GM06990 (cell line): ENCODE data around the gene UGT1A5.

ENCODE experiments used
- DNase-seq: peaks from one replicate; pipeline ENCODE4 v3.0.0-alpha.2; 2011; ENCODE audit not compliant: insufficient read length; ENCODE audit errors: extremely low read depth
- H3K27me3 ChIP-seq: replicated peaks from 2 replicates; pipeline ENCODE4 v1.6.0; 2011; ENCODE audit warnings: low read length; ENCODE audit not compliant: control insufficient read depth, insufficient read depth
- H3K36me3 ChIP-seq: 2 replicates; pipeline ENCODE4 v1.5.1; 2011; ENCODE audit warnings: low read length; ENCODE audit not compliant: control insufficient read depth, insufficient read depth
- H3K4me3 ChIP-seq: replicated peaks from 2 replicates; pipeline ENCODE4 v1.5.1; 2011; ENCODE audit warnings: low read depth, mild to moderate bottlenecking, control low read depth, low read length
- CTCF ChIP-seq: IDR thresholded peaks from 2 replicates; pipeline ENCODE4 v1.5.1; 2011; ENCODE audit warnings: low read length, control low read depth, mild to moderate bottlenecking, inconsistent platforms; ENCODE audit not compliant: insufficient read depth, poor library complexity, severe bottlenecking

Gene UGT1A5

GRCh38 chr2:233712611-233713261, at the start of gene UGT1A5:
Gene UGT1A5, plus strand, starts transcription at chr2:233712907. Its CDS starts 85 bp downstream, at chr2:233712992.
- no peak for DNase-seq
- no peak for TF ChIP-seq CTCF
- no peak within 1 kb of the TSS for H3K4me3 ChIP-seq
- H3K27me3 ChIP-seq = no peaks in the 10 kb centered on the region
- no peaks in the 10 kb centered on the region for H3K36me3 ChIP-seq

DNA sequence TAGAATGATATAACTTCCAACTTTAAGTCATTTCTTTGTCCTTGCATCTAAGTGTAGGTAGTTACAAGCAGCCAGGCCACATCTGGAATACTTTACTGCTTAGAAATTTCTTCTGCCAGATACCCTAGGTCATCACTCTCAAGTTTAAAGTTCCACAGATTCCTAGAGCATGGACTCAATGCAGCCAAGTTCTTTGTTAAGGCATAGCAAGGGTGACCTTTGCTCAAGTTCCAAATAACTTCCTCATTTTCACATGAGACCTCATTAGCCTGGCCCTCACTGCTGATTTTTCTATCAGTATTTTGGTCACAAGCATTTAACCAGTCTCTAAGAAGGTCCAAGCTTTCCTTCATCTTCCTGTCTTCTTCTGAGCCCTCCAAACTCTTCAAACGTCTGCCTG, 48.8 kb upstream of the UGT1A5 start:
- no peak for DNase-seq
- no peak for TF ChIP-seq CTCF
- Histone ChIP-seq H3K4me3 (no peak overlapping the region), H3K27me3 (no peaks in the 10 kb centered on the region), H3K36me3 (no peaks in the 10 kb centered on the region)

- H3K27me3 ChIP-seq = no peaks in the 10 kb centered on the region
- no peaks in the 10 kb centered on the region for H3K36me3 ChIP-seq
- no peak for DNase-seq
- H3K4me3 ChIP-seq = no peak overlapping the region
- TF ChIP-seq CTCF = no peak
Observed at GRCh38 chr2:233668605-233669260, 44.0 kb upstream of the UGT1A5 start.

GRCh38 chr2:233671290-233672161, 41.2 kb upstream of the UGT1A5 start, which contains the start of gene UGT1A9:
Gene UGT1A9, plus strand, starts transcription at chr2:233671898. Its CDS starts 37 bp downstream, at chr2:233671935.
- no peak for TF ChIP-seq CTCF
- DNase-seq = no peak
- H3K27me3 ChIP-seq = no peaks in the 10 kb centered on the region
- no peak within 1 kb of the TSS for H3K4me3 ChIP-seq
- no peaks in the 10 kb centered on the region for H3K36me3 ChIP-seq

GRCh38 chr2:233672886-233673285, 39.8 kb upstream of the UGT1A5 start:
- H3K27me3 ChIP-seq = no peaks in the 10 kb centered on the region
- DNase-seq = no peak
- no peaks in the 10 kb centered on the region for H3K36me3 ChIP-seq
- no peak overlapping the region for H3K4me3 ChIP-seq
- no peak for TF ChIP-seq CTCF
